ENCODE results near the gene DHX58.

DNA sequence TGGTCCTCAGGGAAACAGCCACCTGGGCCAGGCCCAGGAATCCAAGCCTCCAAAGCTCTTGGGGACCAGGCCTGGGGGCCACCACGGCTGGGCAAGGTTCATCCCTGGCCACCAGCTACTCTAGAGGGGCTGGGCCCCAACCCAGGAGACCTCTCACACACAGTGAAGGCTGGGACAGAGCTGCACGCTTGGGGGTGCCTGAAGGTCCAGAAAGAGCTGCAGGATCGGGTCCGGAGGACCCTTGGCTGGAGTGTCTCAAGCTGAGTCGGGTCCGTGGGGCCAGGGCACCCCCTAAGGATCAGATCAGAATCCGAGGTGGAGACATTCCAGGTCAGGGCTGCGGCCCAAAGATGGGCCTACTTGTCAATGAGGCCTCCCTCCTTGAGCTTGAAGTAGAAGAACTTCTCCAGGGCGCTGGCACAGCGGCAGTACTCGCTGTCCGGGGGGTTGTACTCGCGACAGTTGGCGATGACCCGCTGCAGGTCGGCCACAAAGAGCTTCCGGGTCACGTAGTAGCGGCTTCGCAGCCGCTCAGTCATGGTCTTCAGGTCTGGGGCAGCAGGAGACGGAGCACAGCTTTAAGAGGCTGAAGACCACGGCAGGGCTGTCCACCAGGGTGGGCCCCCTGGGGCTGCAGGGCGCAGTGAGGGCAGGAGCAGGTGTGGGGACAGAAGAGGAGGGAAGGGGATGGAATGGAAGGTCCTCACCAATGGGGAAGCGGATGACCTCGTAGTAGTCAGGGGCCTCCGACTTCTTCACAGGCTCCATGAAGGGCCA is 967 bp upstream of the DHX58 start:
- no peak for TF ChIP-seq CTCF (IDR thresholded peaks at IDR 0.05; ENCODE audit: extremely low read depth in 1 of 2, insufficient read depth in 1 of 2, low read depth in 1 of 2, low read length in 2 of 2)
- TF ChIP-seq POLR2AphosphoS5 (IDR thresholded peaks at IDR 0.05; ENCODE audit: insufficient read depth, low read depth, low read length): no peak
- no peak for TF ChIP-seq MYC (IDR thresholded peaks at IDR 0.05; ENCODE audit: low read depth, low read length)
- no peak for TF ChIP-seq POLR2A (IDR thresholded peaks at IDR 0.05; ENCODE audit: low read depth, low read length)
- no peak for TF ChIP-seq JUN (IDR thresholded peaks at IDR 0.05; ENCODE audit: borderline replicate concordance, insufficient read depth, insufficient read length, low read depth)
- TF ChIP-seq FOS (IDR thresholded peaks at IDR 0.05; ENCODE audit: borderline replicate concordance, insufficient read depth, low read length): no peak

Data from endothelial cell of umbilical vein (primary cell).